DND-41 (cell line): ENCODE results near the gene GRIA4.

Experiments used
- ATAC-seq: fragments of 200-7000 bp; cut with Tn5 transposase; 3 replicates; pipeline ENCODE4 v1.9.1; 2021; ENCODE audit warnings: low read depth; ENCODE audit not compliant: insufficient read depth
- DNase-seq: peaks from one replicate; pipeline ENCODE4 v3.0.0-alpha.2; 2020
- H2AFZ ChIP-seq: 2 replicates; pipeline ENCODE4 v1.6.0; 2012; ENCODE audit warnings: low read depth, low read length
- H3K27ac ChIP-seq: 2 replicates; pipeline ENCODE4 v1.5.1; 2012; ENCODE audit warnings: low read length, inconsistent platforms
- H3K27me3 ChIP-seq: fragments of 200-600 bp; sonication (generic); 2 replicates; pipeline ENCODE4 v1.6.0; 2012; ENCODE audit warnings: low read length, mild to moderate bottlenecking, inconsistent platforms; ENCODE audit not compliant: insufficient read depth, poor library complexity
- H3K36me3 ChIP-seq: 2 replicates; pipeline ENCODE4 v1.5.1; 2012; ENCODE audit warnings: low read length, inconsistent platforms; ENCODE audit not compliant: insufficient read depth
- H3K4me1 ChIP-seq: 2 replicates; pipeline ENCODE4 v1.5.1; 2012; ENCODE audit warnings: mild to moderate bottlenecking, low read length; ENCODE audit not compliant: insufficient read depth
- H3K4me2 ChIP-seq: 2 replicates; pipeline ENCODE4 v1.6.0; 2012; ENCODE audit warnings: mild to moderate bottlenecking, moderate library complexity, low read length, inconsistent platforms; ENCODE audit not compliant: insufficient read depth
- H3K4me3 ChIP-seq, 2 experiments: fragments of 200-600 bp in 1 of 2; shearing (Covaris generic) in 1 of 2; 2 replicates each; pipeline ENCODE4 v1.5.1; 2012 to 2016; ENCODE audit warnings: inconsistent platforms in 2 of 2, low read length in 2 of 2, mild to moderate bottlenecking in 2 of 2, low read depth in 1 of 2, moderate library complexity in 1 of 2
- H3K79me2 ChIP-seq: 2 replicates; pipeline ENCODE4 v1.6.0; 2012; ENCODE audit warnings: low read length, inconsistent platforms; ENCODE audit not compliant: insufficient read depth
- H3K9ac ChIP-seq: 2 replicates; pipeline ENCODE4 v1.6.0; 2012; ENCODE audit warnings: low read depth, mild to moderate bottlenecking, inconsistent platforms, low read length, moderate library complexity
- H3K9me3 ChIP-seq: 2 replicates; pipeline ENCODE4 v1.5.1; 2012; ENCODE audit warnings: low read length, moderate library complexity, mild to moderate bottlenecking, inconsistent platforms; ENCODE audit not compliant: insufficient read depth, severe bottlenecking
- H4K20me1 ChIP-seq: 2 replicates; pipeline ENCODE4 v1.6.0; 2012; ENCODE audit warnings: low read length; ENCODE audit not compliant: insufficient read depth
- CTCF ChIP-seq: IDR thresholded peaks from 2 replicates; pipeline ENCODE4 v1.5.1; 2012; ENCODE audit warnings: borderline replicate concordance, low read length, moderate library complexity, mild to moderate bottlenecking; ENCODE audit not compliant: poor library complexity, severe bottlenecking; ENCODE audit errors: extremely low read depth
- EZH2 ChIP-seq: IDR thresholded peaks from 3 replicates; pipeline ENCODE4 v1.6.1; 2012; ENCODE audit warnings: borderline replicate concordance, low read depth, mild to moderate bottlenecking, moderate library complexity, low read length, inconsistent platforms; ENCODE audit not compliant: severe bottlenecking

The GRIA4 gene

GRCh38 chr11:105811242-105811641 lies 201.4 kb downstream of the GRIA4 start:
- Histone ChIP-seq H2AFZ (no peak overlapping the region), H3K4me3 (no peak overlapping the region), H3K9me3 (no peaks in the 10 kb centered on the region), H3K4me1 (no peaks in the 10 kb centered on the region), H3K79me2 (no peaks in the 10 kb centered on the region), H3K36me3 (no peaks in the 10 kb centered on the region), H3K9ac (no peak overlapping the region), H3K27ac (no peak overlapping the region), H3K27me3 (no peaks in the 10 kb centered on the region), H4K20me1 (no peaks in the 10 kb centered on the region), H3K4me2 (no peak overlapping the region)
- no peak for TF ChIP-seq EZH2
- no peak for TF ChIP-seq CTCF
- ATAC-seq (no peak), DNase-seq (no peak)

- Histone ChIP-seq H3K9ac (no peak overlapping the region), H3K4me3 (no peak overlapping the region)
- ATAC-seq, result no peak
Observed at GRCh38 chr11:105821372-105821771, 211.5 kb downstream of the GRIA4 start.

GRCh38 chr11:105821781-105822180 lies 211.9 kb downstream of the GRIA4 start:
- H3K9ac ChIP-seq, result no peak overlapping the region
- ATAC-seq, result no peak
- DNase-seq, result no peak
- H3K79me2 ChIP-seq, result no peaks in the 10 kb centered on the region
- no peak overlapping the region for H3K27ac ChIP-seq
- H3K4me3 ChIP-seq, result no peak overlapping the region
- no peaks in the 10 kb centered on the region for H3K27me3 ChIP-seq
- no peak for TF ChIP-seq CTCF
- TF ChIP-seq EZH2, result no peak
- H3K9me3 ChIP-seq, result no peaks in the 10 kb centered on the region
- H2AFZ ChIP-seq, result no peak overlapping the region
- H3K4me1 ChIP-seq, result no peaks in the 10 kb centered on the region
- H3K4me2 ChIP-seq, result no peak overlapping the region
- no peaks in the 10 kb centered on the region for H3K36me3 ChIP-seq
- no peaks in the 10 kb centered on the region for H4K20me1 ChIP-seq

More at GRCh38 chr11:105821372-105821771, 211.5 kb downstream of the GRIA4 start:
- H4K20me1 ChIP-seq, result no peaks in the 10 kb centered on the region
- no peak overlapping the region for H3K27ac ChIP-seq
- H3K9me3 ChIP-seq, result no peaks in the 10 kb centered on the region
- H3K36me3 ChIP-seq, result no peaks in the 10 kb centered on the region
- no peak overlapping the region for H3K4me2 ChIP-seq
- no peaks in the 10 kb centered on the region for H3K4me1 ChIP-seq
- no peaks in the 10 kb centered on the region for H3K79me2 ChIP-seq
- no peak overlapping the region for H2AFZ ChIP-seq
- no peak for DNase-seq
- H3K27me3 ChIP-seq, result no peaks in the 10 kb centered on the region
- no peak for TF ChIP-seq EZH2
- TF ChIP-seq CTCF, result no peak

- Histone ChIP-seq H3K4me3 (no peak overlapping the region), H3K9ac (no peak overlapping the region), H3K4me2 (no peak overlapping the region), H3K4me1 (no peaks in the 10 kb centered on the region), H2AFZ (no peak overlapping the region), H3K27ac (no peak overlapping the region), H3K9me3 (no peaks in the 10 kb centered on the region), H3K36me3 (no peaks in the 10 kb centered on the region), H4K20me1 (no peaks in the 10 kb centered on the region), H3K27me3 (no peaks in the 10 kb centered on the region), H3K79me2 (no peaks in the 10 kb centered on the region)
- ATAC-seq (no peak), DNase-seq (no peak)
- no peak for TF ChIP-seq CTCF
- no peak for TF ChIP-seq EZH2
Observed at GRCh38 chr11:105823495-105824033, 213.7 kb downstream of the GRIA4 start.
